ENCODE measurements around the gene DNAJB5. TPM values are rescaled to one million over a fixed set of nuclear protein-coding genes. Genes with fewer than 3 reads are reported as not detected.

DNAJB5 gene
- total RNA-seq, 2 experiments from 2014 or later, result 2.7 to 2.8 TPM

DNA sequence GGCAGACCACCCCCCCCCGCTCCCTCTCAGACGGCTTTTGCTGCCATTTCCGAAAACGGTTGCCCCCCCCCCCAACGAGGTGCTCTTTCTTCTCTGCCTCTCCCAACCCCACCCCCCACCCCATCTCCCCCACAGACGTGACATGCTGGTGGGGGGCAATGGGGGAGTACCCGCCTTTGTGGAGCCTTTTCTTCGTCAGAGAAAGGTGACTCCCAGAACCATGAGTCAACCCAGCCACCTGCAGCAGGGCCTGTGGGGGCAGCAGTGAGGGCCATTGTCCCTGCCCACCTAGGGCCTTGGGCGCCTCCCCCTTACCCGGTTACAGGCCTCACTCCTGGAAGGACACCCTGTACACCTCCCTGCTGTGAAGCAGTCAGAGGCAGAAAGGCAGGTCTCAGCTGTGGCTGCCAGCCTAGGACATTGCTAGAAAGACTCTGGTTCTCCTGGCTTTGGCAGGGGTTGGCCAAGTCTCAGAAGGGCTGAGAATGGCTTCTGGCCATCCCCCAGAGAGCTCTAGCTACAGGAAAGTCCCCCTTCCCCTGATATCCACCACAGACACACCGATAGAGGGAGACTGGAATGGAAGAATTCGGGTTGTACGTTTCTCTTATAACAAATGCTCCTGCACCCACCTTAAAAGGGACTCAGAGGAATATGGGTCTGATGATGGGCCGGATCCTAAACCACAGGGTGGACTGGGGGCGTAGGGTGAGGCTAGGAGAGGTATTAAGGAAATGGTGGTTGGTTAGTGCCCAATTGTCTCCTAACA is 2.2 kb downstream of the DNAJB5 start:
- Histone ChIP-seq H3K4me1 (ENCODE audit: insufficient read depth, low read length) (peaks cover 34% of the 10 kb centered on the region), H3K9me3 (ENCODE audit: control insufficient read depth in 1 of 2, insufficient read depth in 1 of 2, low read length in 2 of 2) (no peaks in the 10 kb centered on the region), H3K4me3 (ENCODE audit: low read length) (no peak overlapping the region), H3K27ac (ENCODE audit: low read depth in 1 of 2, low read length in 2 of 2) (no peak overlapping the region), H3K27me3 (ENCODE audit: control insufficient read depth in 1 of 2, insufficient read depth in 2 of 2, low read length in 2 of 2) (no peaks in the 10 kb centered on the region), H3K36me3 (ENCODE audit: insufficient read depth, low read length) (no peaks in the 10 kb centered on the region)
- ChIA-PET CTCF (interaction anchor here (1.4 kb wide), 1 partner anchor 92 kb away, joined by 3 read pairs; no protein-coding TSS in a partner anchor), POLR2A (no interaction called here)
- intact Hi-C loops (cut with DNase I, micrococcal nuclease), result loop anchor here in 1 of 2 experiments (5.0 kb wide), 2 partner anchors 534 to 821 kb away; partner anchors contain the start of genes DNAI1, FAM219A and SPAG8
- H3K4me1 Mint-ChIP-seq (ENCODE audit: low read depth), result peaks cover 28% of the 10 kb centered on the region
- ATAC-seq (ENCODE audit: poor library complexity) (no peak), DNase-seq (peak in 2 of 14 experiments; percentile 12 to 51)
- H3K36me3 Mint-ChIP-seq (ENCODE audit: low read depth), result no peaks in the 10 kb centered on the region
- no peak for TF ChIP-seq CTCF (IDR thresholded peaks at IDR 0.05)
- no peaks in the 10 kb centered on the region for H3K27me3 Mint-ChIP-seq
- H3K27ac Mint-ChIP-seq, result no peak overlapping the region
- peak overlapping the region; percentile 44 for H3K4me3 Mint-ChIP-seq
- no peaks in the 10 kb centered on the region for H3K9me3 Mint-ChIP-seq

GRCh38 chr9:34992376-34992951 is 2.9 kb downstream of the DNAJB5 start:
- TF ChIP-seq CTCF (IDR thresholded peaks at IDR 0.05), result no peak
- intact Hi-C loops (cut with DNase I, micrococcal nuclease), result loop anchor here in 1 of 2 experiments (5.0 kb wide), 2 partner anchors 535 to 820 kb away; partner anchors contain the start of genes DNAI1, FAM219A and SPAG8
- ATAC-seq (ENCODE audit: poor library complexity) (no peak), DNase-seq (peak in 5 of 14 experiments; percentile 11 to 69 (median 53))
- Mint-ChIP-seq H3K36me3 (ENCODE audit: low read depth) (no peaks in the 10 kb centered on the region), H3K4me1 (ENCODE audit: low read depth) (peaks cover 21% of the 10 kb centered on the region), H3K27ac (no peak overlapping the region), H3K27me3 (no peaks in the 10 kb centered on the region), H3K9me3 (no peaks in the 10 kb centered on the region), H3K4me3 (peak overlapping the region; percentile 6)
- Histone ChIP-seq H3K27ac (ENCODE audit: low read depth in 1 of 2, low read length in 2 of 2) (no peak overlapping the region), H3K9me3 (ENCODE audit: control insufficient read depth in 1 of 2, insufficient read depth in 1 of 2, low read length in 2 of 2) (no peaks in the 10 kb centered on the region), H3K36me3 (ENCODE audit: insufficient read depth, low read length) (no peaks in the 10 kb centered on the region), H3K4me1 (ENCODE audit: insufficient read depth, low read length) (peaks cover 27% of the 10 kb centered on the region), H3K4me3 (ENCODE audit: low read length) (no peak overlapping the region), H3K27me3 (ENCODE audit: control insufficient read depth in 1 of 2, insufficient read depth in 2 of 2, low read length in 2 of 2) (no peaks in the 10 kb centered on the region)
- ChIA-PET POLR2A (no interaction called here), CTCF (interaction anchor here (1.4 kb wide), 1 partner anchor 93 kb away, joined by 3 read pairs; no protein-coding TSS in a partner anchor)

- DNase-seq (no peak), ATAC-seq (ENCODE audit: poor library complexity) (no peak)
- no peaks in the 10 kb centered on the region for H3K9me3 ChIP-seq (ENCODE audit: control insufficient read depth in 1 of 2, insufficient read depth in 1 of 2, low read length in 2 of 2)
- H3K4me3 ChIP-seq (ENCODE audit: low read length), result no peak overlapping the region
- CTCF ChIA-PET, result interaction anchor here (1.0 to 1.5 kb wide), 2 partner anchors 8 to 94 kb away, joined by 4 to 7 read pairs; no protein-coding TSS in a partner anchor
- POLR2A ChIA-PET, result no interaction called here
- Mint-ChIP-seq H3K27ac (no peak overlapping the region), H3K4me1 (ENCODE audit: low read depth) (peaks cover 12% of the 10 kb centered on the region), H3K27me3 (no peaks in the 10 kb centered on the region), H3K4me3 (no peak overlapping the region), H3K9me3 (no peaks in the 10 kb centered on the region), H3K36me3 (ENCODE audit: low read depth) (no peaks in the 10 kb centered on the region)
- H3K36me3 ChIP-seq (ENCODE audit: insufficient read depth, low read length), result no peaks in the 10 kb centered on the region
- H3K27me3 ChIP-seq (ENCODE audit: control insufficient read depth in 1 of 2, insufficient read depth in 2 of 2, low read length in 2 of 2), result no peaks in the 10 kb centered on the region
- intact Hi-C loops (cut with DNase I, micrococcal nuclease), result loop anchor here in 1 of 2 experiments (5.0 kb wide), 2 partner anchors 536 to 819 kb away; partner anchors contain the start of genes DNAI1, FAM219A and SPAG8
- H3K27ac ChIP-seq (ENCODE audit: low read depth in 1 of 2, low read length in 2 of 2), result no peak overlapping the region
- peaks cover 16% of the 10 kb centered on the region for H3K4me1 ChIP-seq (ENCODE audit: insufficient read depth, low read length)
- no peak for TF ChIP-seq CTCF (IDR thresholded peaks at IDR 0.05)
Measured at GRCh38 chr9:34993502-34994259, 4.1 kb downstream of the DNAJB5 start.

All from CD4-positive, alpha-beta T cell (primary cell).